HG03378 (cell line): Measurements from ENCODE around the gene EPS15.
A peak's percentile ranks its signal among the peaks of the same experiment; 100 is the strongest.
"Not testable (repeated sequence)": the region's sequence is repeated elsewhere in the genome, so short reads cannot be mapped to it uniquely, and the experiment has no call there.

Experiments used
- ATAC-seq: cut with Tn5 transposase; IDR thresholded peaks from one replicate; pipeline ENCODE4 v1.9.1; 2021; ENCODE audit warnings: mild to moderate bottlenecking, moderate library complexity; ENCODE audit not compliant: unreplicated experiment

Gene EPS15

GRCh38 chr1:51433972-51434510, 85.0 kb downstream of the EPS15 start:
- no peak for ATAC-seq

GRCh38 chr1:51433269-51433971, 85.6 kb downstream of the EPS15 start:
- no peak for ATAC-seq

DNA sequence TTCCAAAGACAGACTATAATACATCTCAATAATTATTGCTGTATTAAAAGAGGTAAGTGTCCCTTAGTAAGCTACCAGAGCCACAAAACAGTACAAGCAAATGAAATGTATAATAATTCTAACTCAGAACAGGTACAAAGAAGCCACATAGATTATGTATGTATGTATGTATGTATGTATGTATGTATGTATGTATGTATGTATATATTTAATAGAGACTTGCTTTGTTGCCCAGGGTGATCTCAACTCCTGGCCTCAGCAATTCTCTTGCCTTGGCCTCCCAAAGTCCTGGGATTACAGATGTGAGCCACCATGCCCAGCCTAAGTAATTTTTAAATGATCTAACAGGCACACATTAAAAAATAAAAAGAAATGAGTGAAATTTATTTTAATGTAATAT, 86.9 kb downstream of the EPS15 start:
- ATAC-seq, result no peak

DNA sequence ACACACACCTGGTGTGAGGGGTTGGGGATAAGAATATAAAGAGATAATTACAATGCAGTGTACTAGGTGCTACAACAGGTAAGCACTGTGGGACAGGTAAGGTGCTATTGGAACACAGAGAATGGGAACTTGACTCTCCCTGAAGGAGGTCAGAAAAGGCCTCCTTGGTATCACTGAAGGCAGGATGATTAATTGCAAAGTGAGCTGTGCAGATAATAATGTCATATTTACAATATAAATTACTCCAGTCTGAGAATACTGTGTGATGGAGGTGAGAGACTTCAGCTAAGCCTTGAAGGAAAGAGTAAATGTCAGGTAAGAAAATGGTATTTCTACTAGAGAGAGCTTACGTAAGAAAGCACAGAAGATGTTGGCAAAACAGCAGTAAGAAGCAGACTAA, 91.6 kb downstream of the EPS15 start:
- no peak for ATAC-seq

DNA sequence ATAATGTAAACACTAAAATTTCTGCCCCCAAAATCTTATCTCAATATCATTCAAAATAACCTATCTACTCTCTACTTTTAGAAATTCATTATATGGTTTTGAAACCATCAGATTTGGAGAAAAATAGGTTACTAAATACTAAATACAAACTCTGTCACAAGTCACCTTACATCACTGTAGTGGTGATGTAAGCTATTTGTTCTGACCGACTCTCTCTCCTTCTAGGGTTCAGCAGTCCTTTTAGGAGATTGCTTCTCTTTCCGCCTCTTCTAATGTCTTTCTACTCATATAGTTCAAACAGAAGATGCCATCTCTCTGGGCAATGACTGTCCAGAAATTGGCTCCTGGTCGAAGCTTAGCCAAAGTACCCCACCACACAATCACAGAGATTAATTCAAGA, 93.1 kb downstream of the EPS15 start:
- no peak for ATAC-seq

DNA sequence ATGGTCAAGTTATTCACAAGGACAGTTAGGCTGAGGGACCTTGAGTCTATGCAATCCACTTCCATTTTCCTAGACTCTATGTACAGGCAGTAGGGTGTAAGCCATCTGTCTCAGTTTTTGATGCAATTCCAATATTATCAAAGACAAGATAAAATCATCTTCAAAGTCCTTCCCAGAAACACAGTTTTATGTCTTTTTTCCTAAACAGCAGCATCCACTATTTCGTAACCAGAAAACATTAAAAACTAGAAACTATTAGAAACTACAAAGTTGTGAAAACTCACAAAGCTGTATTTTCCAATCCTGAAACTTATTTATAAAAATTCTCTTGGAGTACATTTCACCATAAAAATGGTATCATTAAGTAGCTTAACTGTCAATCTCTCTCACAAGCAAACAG, 93.8 kb downstream of the EPS15 start:
- ATAC-seq, result no peak

DNA sequence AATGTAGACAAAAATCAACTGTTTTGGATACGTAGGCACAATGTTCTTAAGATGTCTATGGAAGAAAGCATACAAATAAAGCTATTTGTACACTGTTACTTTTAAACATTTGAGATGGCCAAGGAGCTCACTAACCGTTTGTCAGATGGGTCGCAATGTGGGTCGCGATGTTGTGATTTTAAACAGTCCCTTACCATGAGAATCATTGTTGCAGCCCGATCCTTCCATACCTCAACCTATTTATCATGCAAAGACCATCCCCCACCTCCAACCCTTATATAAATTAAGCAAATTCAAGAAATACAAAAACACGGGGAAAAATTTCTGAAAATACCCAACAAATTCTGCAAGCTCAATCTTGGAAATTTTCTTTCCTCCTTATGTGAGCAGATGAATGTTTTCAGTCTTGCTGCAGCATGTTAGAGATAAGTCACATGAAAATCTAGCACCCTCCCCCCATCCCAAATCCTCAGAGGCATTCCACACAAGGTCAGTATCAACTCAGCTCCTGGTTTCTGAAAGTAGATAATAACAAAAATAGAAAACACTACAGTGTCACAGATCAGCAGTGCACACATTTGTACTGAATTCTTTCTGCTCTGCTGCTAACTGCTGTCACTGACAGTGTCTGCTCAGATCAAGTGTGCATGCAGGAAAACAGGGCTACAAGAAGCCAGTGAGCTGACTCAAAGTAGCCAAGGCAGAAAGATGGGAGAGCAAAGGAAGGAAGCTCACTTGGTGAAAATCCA, 95.8 kb downstream of the EPS15 start:
- no peak for ATAC-seq

DNA sequence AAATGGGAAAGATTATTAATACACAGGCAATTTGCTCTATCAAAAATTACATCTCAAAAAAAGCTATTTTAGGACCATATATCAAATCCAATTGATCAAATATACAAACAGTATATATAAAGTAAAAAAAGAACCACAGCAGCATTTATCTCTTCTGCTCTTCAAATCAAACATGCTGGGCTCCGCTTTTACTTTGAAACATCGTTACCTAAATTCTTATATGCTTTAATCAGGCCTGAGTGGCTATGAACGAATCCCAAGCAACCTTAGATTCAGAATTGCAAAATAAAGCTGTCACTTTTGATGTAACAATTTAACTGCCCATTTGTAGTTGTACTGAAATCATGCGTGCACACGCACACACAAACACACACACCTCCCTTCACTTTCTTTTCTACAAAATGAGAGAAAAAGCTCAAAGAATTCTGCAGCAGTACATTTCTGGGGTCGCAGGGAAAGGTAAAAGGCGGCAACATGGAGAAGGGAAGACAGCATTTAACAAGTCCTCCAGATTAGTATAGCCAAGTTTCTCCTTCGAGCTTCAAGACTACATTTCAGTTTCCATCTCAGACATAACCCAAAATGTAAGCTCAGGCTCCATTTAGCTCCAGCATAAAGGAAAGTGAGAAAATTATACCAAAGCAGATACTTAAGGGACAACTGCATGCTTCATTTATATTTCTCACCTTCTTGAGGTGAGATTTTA, 96.5 kb downstream of the EPS15 start:
- no peak for ATAC-seq

DNA sequence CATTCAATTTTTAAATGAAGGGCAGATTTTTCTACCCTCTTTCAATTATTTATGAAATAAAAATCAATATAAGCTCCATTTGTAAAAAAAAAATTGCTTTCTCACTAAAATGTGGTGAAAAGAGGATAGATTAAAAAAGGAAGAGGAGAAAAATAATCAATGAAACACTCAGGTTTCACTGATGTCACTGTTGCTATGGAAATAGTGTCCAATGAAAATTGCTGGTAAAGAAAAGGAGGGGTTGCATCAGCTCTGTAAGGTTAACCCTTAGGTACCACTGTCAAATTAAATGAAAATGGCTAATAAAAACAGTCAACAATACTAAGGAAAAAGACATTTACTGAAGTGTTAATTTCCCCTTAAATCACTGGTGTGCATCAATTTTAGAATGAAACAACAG, 97.1 kb downstream of the EPS15 start:
- peak; percentile 58 for ATAC-seq

DNA sequence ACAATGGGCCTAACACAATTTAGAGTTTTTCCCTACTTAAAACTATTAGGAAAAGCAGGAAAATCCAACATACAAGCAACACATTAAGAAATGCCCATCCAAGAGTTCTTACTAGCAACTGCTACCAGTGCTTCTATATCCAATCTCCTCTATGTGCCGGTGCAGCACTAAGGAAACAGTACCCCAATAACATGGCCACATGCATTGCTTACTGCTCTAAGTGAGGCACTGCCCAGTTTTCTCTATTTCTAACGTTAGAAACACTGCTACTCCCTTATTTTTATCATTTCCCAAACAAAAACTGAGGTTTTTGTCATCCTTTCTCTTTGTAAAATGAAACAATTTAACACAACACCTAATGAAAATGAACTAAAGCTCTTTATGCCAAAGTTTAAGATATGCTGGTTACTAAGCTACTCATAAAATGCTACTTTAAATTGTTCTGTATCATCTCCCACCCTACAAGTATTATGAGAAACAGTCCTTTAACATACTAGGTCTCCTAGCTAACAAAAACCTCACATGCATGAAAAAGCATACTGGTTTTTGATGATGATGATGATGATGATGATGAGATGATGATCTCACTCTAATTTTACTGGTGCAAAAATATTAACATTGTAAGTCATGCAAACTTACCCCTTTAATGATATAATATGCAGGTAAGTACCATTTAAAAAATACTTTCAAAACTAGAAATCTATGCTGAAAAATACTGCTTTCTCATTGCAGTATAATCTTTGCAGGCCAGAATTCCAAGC, 98.0 kb downstream of the EPS15 start:
- no peak for ATAC-seq

DNA sequence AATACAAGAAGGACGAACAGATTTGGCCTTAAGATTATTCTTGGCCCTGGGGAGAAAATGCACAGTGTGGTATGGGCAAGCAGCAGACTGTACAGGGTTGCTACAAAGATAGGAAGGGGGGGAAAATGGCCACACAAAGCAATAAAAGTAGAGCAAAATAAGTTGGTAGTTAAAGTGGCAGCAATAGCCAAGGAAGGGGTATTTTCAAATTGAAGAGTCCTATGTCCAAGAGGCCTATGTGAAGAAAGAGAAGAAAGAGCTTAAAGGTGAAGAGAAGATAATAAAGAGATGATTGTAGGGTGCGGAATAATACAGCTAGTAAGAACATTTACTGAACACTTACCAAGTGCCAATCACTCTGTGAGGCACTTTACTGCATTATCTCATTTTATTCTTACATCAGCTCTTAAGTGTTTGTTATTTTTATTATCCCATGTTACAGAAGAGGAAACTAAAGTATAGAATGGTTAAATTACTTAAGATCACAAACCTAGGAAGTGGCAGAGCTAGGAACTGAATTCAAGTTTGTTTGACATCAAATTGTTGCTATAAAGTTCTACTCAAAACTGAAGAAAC, 100.6 kb downstream of the EPS15 start:
- ATAC-seq, result no peak

DNA sequence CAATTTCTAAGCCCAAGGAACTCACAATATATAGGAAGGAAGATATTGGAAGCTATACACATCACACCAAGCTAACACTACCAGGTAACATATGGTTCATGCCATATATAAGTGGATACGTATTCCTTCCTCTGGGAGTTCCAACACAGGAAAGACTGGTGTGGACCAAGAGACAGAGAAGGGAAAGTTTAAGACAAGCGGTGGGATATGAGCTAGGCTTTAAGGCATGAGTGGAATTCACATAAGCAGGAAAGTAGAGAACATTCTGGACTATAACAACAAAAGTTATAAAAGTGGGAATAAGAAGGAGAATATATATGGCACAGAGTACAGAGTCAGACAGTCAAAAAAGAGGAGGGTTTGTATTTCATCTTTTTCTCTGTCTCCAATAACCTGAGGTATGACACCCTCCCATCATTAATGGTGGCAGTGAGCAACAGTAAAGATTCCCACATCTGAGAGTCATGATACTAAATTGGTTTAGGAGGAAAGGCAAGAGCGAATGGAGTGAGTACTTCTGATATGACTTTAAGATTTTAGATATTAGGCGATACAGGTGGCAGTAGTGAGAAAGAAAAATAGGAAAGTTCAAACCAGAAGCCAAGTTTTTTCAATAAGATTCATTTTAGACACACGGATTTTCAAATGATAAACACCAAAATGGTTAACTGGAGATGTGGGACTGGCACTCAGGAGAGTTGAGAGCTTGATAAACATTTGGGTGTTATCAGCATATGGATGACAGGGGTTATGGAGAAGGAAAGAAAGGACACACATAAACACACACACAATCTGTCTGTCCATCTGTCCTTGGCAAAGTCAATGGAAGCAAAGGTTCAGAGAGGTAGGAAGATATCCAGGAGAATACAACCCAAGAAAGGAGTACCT, 101.3 kb downstream of the EPS15 start:
- no peak for ATAC-seq

DNA sequence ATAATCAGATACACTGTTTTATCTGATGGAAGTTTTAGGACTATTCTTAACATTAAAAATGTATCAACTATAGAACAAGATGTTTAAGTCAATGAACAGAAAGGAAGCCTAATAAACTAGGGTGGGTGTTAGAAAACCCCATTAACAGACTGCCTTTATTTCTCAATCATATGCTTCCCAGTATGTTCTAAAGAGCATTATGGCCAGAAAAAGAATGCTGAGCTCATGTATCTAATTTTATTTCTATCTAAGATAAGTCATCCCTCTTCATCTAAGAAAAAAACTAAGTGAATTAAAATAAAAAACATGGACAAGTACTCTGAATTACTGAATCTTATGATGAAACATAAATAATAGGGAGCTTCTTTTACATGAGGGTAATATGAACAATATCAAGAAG, 102.2 kb downstream of the EPS15 start:
- ATAC-seq, result no peak

- ATAC-seq, result no peak
Observed at GRCh38 chr1:51415963-51416362, 103.1 kb downstream of the EPS15 start.

- no peak for ATAC-seq
Observed at GRCh38 chr1:51414811-51415210, 104.3 kb downstream of the EPS15 start.

GRCh38 chr1:51411820-51412219, 107.2 kb downstream of the EPS15 start:
- ATAC-seq, result not testable (repeated sequence)

GRCh38 chr1:51410568-51411460, 108.3 kb downstream of the EPS15 start:
- ATAC-seq, result no peak

GRCh38 chr1:51409755-51410541, 109.1 kb downstream of the EPS15 start:
- ATAC-seq, result not testable (repeated sequence)
